Sigmoid colon (tissue), 4 donors: ENCODE measurements around the gene GNS.

Experiments
- CTCF ChIP-seq, 4 experiments: fragments of 450-650 bp in 3 of 4; fragments of 200-600 bp in 1 of 4; IDR thresholded peaks; one replicate each; pipeline ENCODE4 v1.5.1; 2016 to 2019; ENCODE audit warnings: antibody characterized with exemption in 4 of 4, mild to moderate bottlenecking in 3 of 4, moderate library complexity in 2 of 4
- POLR2A ChIP-seq, 2 donors: fragments of 450-650 bp; IDR thresholded peaks; one replicate each; pipeline ENCODE4 v1.6.1; 2016; ENCODE audit warnings: antibody characterized with exemption in 2 of 2, mild to moderate bottlenecking in 2 of 2, moderate library complexity in 2 of 2
- POLR2AphosphoS5 ChIP-seq, 4 donors: sonication (generic); formaldehyde crosslinking; IDR thresholded peaks; one replicate each; pipeline ENCODE4 v1.6.1; 2017; ENCODE audit warnings: antibody characterized with exemption in 4 of 4

GRCh38 chr12:64718649-64719048 lies 40.6 kb downstream of the GNS start:
- TF ChIP-seq POLR2AphosphoS5 (IDR thresholded peaks at IDR 0.05) (no peak), CTCF (IDR thresholded peaks at IDR 0.05) (no peak), POLR2A (IDR thresholded peaks at IDR 0.05) (no peak)
